Measurements from ENCODE around the gene FOXO3. TPM values are rescaled to one million over a fixed set of nuclear protein-coding genes. Genes with fewer than 3 reads are reported as not detected.
A peak's percentile ranks its signal among the peaks of the same experiment; 100 is the strongest.

Gene FOXO3
- total and polyA plus RNA-seq, 11 donors: 11.6 to 87.9 (median 38.7) TPM

- peak; percentile 85 to 91 (median 88) for ATAC-seq
- peak overlapping the region; percentile 46 to 89 (median 80) for H3K27ac ChIP-seq
- H3K4me1 ChIP-seq: peaks cover 45 to 98% (median 96%) of the 10 kb centered on the region in 12 donors
- peak overlapping the region in 5 of 12 donors; percentile 0 to 21 (median 7) for H3K4me3 ChIP-seq
- intact Hi-C loops (cut with DNase I): loop anchor here in 3 of 10 donors (2.0 kb wide), 3 partner anchors 27 to 65 kb away; no protein-coding TSS in a partner anchor
- no peaks in the 10 kb centered on the region for H3K9me3 ChIP-seq
- H3K36me3 ChIP-seq: no peaks in the 10 kb centered on the region
- DNase-seq: peak; percentile 54 to 79 (median 71)
- TF ChIP-seq CTCF (IDR thresholded peaks at IDR 0.05) (no peak), POLR2A (IDR thresholded peaks at IDR 0.05) (peak in 1 of 2 donors; percentile 41)
- no peaks in the 10 kb centered on the region for H3K27me3 ChIP-seq
- 2 to 12% (median 4%) methylated on average over 6 of the region's 6 CpGs for WGBS, 4 donors
These were observed 28.6 kb downstream of the FOXO3 start for GRCh38 chr6:108589244-108589791.

GRCh38 chr6:108591040-108591816 lies 30.5 kb downstream of the FOXO3 start:
- Histone ChIP-seq H3K36me3 (no peaks in the 10 kb centered on the region), H3K4me3 (peak overlapping the region in 1 of 12 donors; percentile 4), H3K27me3 (no peaks in the 10 kb centered on the region), H3K4me1 (peaks cover 52 to 100% (median 100%) of the 10 kb centered on the region in 12 donors), H3K9me3 (no peaks in the 10 kb centered on the region), H3K27ac (peak overlapping the region; percentile 19 to 89 (median 77))
- no peak for TF ChIP-seq CTCF (IDR thresholded peaks at IDR 0.05)
- no peak for TF ChIP-seq POLR2A (IDR thresholded peaks at IDR 0.05)
- ATAC-seq (no peak), DNase-seq (no peak)
- 33 to 57% (median 38%) methylated on average over 8 of the region's 8 CpGs for WGBS, 4 donors
- intact Hi-C loops (cut with DNase I): loop anchor here in 2 of 10 donors (2.0 kb wide), 2 partner anchors 18 to 64 kb away; no protein-coding TSS in a partner anchor

- intact Hi-C loops (cut with DNase I): no loop called here
- H3K27ac ChIP-seq: peak overlapping the region; percentile 19 to 89 (median 77)
- ATAC-seq (peak; percentile 22 to 61 (median 58)), DNase-seq (peak in 2 of 5 donors; percentile 44 to 47)
- no peak overlapping the region for H3K4me3 ChIP-seq
- H3K36me3 ChIP-seq: no peaks in the 10 kb centered on the region
- H3K9me3 ChIP-seq: no peaks in the 10 kb centered on the region
- 35 to 36% (median 36%) methylated on average over 10 of the region's 10 CpGs for WGBS, 4 donors
- H3K27me3 ChIP-seq: no peaks in the 10 kb centered on the region
- TF ChIP-seq POLR2A (IDR thresholded peaks at IDR 0.05): no peak
- TF ChIP-seq CTCF (IDR thresholded peaks at IDR 0.05): no peak
- peaks cover 57 to 100% (median 100%) of the 10 kb centered on the region in 12 donors for H3K4me1 ChIP-seq
These were observed 31.9 kb downstream of the FOXO3 start for GRCh38 chr6:108592371-108593337.

Measured in heart left ventricle (tissue), 16 donors.